ENCODE results near the gene C2CD3.

The C2CD3 gene

GRCh38 chr11:74081428-74081827, 89.4 kb downstream of the C2CD3 start:
- Histone ChIP-seq H3K4me3 (ENCODE audit: low read depth, low read length) (no peak overlapping the region), H3K36me3 (replicated peaks) (peaks cover 10% of the 10 kb centered on the region), H3K27ac (no peak overlapping the region), H3K27me3 (replicated peaks) (no peaks in the 10 kb centered on the region)
- in situ Hi-C loops (cut with HindIII; ENCODE audit: low pct_ligation_motif_present, low sequenced_read_pairs) = no loop called here
- no peak for TF ChIP-seq CTCF (IDR thresholded peaks at IDR 0.05; ENCODE audit: low read depth, low read length, missing control alignments)
- DNase-seq = no peak

GRCh38 chr11:74077193-74077592, 93.6 kb downstream of the C2CD3 start:
- in situ Hi-C loops (cut with HindIII; ENCODE audit: low pct_ligation_motif_present, low sequenced_read_pairs) = no loop called here
- H3K4me3 ChIP-seq (ENCODE audit: low read depth, low read length) = no peak overlapping the region
- no peak overlapping the region for H3K27ac ChIP-seq
- H3K27me3 ChIP-seq (replicated peaks) = no peaks in the 10 kb centered on the region
- H3K36me3 ChIP-seq (replicated peaks) = peaks cover 13% of the 10 kb centered on the region
- TF ChIP-seq CTCF (IDR thresholded peaks at IDR 0.05; ENCODE audit: low read depth, low read length, missing control alignments) = no peak
- no peak for DNase-seq

- Histone ChIP-seq H3K27me3 (replicated peaks) (no peaks in the 10 kb centered on the region), H3K36me3 (replicated peaks) (peaks cover 6% of the 10 kb centered on the region)
- in situ Hi-C loops (cut with HindIII; ENCODE audit: low pct_ligation_motif_present, low sequenced_read_pairs) = no loop called here
These were observed 98.1 kb downstream of the C2CD3 start for GRCh38 chr11:74072721-74073120.

GRCh38 chr11:74072286-74072685, 98.5 kb downstream of the C2CD3 start:
- in situ Hi-C loops (cut with HindIII; ENCODE audit: low pct_ligation_motif_present, low sequenced_read_pairs) = no loop called here
- no peak overlapping the region for H3K27ac ChIP-seq
- no peak overlapping the region for H3K4me3 ChIP-seq (ENCODE audit: low read depth, low read length)
- peaks cover 6% of the 10 kb centered on the region for H3K36me3 ChIP-seq (replicated peaks)
- H3K27me3 ChIP-seq (replicated peaks) = no peaks in the 10 kb centered on the region
- DNase-seq = no peak
- TF ChIP-seq CTCF (IDR thresholded peaks at IDR 0.05; ENCODE audit: low read depth, low read length, missing control alignments) = no peak

More at GRCh38 chr11:74072721-74073120, 98.1 kb downstream of the C2CD3 start:
- no peak overlapping the region for H3K4me3 ChIP-seq (ENCODE audit: low read depth, low read length)
- TF ChIP-seq CTCF (IDR thresholded peaks at IDR 0.05; ENCODE audit: low read depth, low read length, missing control alignments) = no peak
- DNase-seq = no peak
- H3K27ac ChIP-seq = no peak overlapping the region

- no peak for DNase-seq
- peaks cover 6% of the 10 kb centered on the region for H3K36me3 ChIP-seq (replicated peaks)
- no peak overlapping the region for H3K27ac ChIP-seq
- H3K27me3 ChIP-seq (replicated peaks) = no peaks in the 10 kb centered on the region
- no peak for TF ChIP-seq CTCF (IDR thresholded peaks at IDR 0.05; ENCODE audit: low read depth, low read length, missing control alignments)
- in situ Hi-C loops (cut with HindIII; ENCODE audit: low pct_ligation_motif_present, low sequenced_read_pairs) = no loop called here
- no peak overlapping the region for H3K4me3 ChIP-seq (ENCODE audit: low read depth, low read length)
These were observed 99.9 kb downstream of the C2CD3 start for GRCh38 chr11:74070723-74071492.
